ENCODE data around the gene FAM184B. TPM values are rescaled to one million over a fixed set of nuclear protein-coding genes. Genes with fewer than 3 reads are reported as not detected.

Gene FAM184B
- polyA plus RNA-seq, 2 of the 4 experiments (the other 2 are of a cell fraction): not detected

GRCh38 chr4:17740702-17741101, 40.7 kb downstream of the FAM184B start:
- no peaks in the 10 kb centered on the region for H3K9me3 ChIP-seq
- no peak overlapping the region for H3K4me2 ChIP-seq
- POLR2A ChIA-PET: no interaction called here
- H3K4me3 ChIP-seq: no peak overlapping the region
- DNase-seq (ENCODE audit: low read depth in 1 of 2, low spot score in 1 of 2) (no peak), ATAC-seq (no peak), FAIRE-seq (no peak)
- WGBS (ENCODE audit: missing lambda C conversion rate): 23% methylated on average over 4 of the region's 4 CpGs
- CTCF ChIA-PET: interaction anchor here (0.6 kb wide), 1 partner anchor 26 kb away, joined by 3 read pairs; no protein-coding TSS in a partner anchor
- no peaks in the 10 kb centered on the region for H3K4me1 ChIP-seq
- TF ChIP-seq EHMT2 (IDR thresholded peaks at IDR 0.05; ENCODE audit: low read depth) (no peak), RCOR1 (IDR thresholded peaks at IDR 0.05; ENCODE audit: low read depth, low read length) (no peak), EHF (CRISPR knock-in tag; IDR thresholded peaks at IDR 0.05) (no peak), NPAS2 (CRISPR knock-in tag; IDR thresholded peaks at IDR 0.05; ENCODE audit: borderline replicate concordance) (no peak), FOSL2 (IDR thresholded peaks at IDR 0.05) (no peak), FOSL2 (CRISPR knock-in tag; IDR thresholded peaks at IDR 0.05) (no peak), RARB (CRISPR knock-in tag; IDR thresholded peaks at IDR 0.05) (no peak), PBX3 (IDR thresholded peaks at IDR 0.05) (no peak), USF2 (IDR thresholded peaks at IDR 0.05) (no peak), FOXS1 (CRISPR knock-in tag; IDR thresholded peaks at IDR 0.05) (no peak), ZSCAN20 (CRISPR knock-in tag; IDR thresholded peaks at IDR 0.05) (no peak), KDM5A (IDR thresholded peaks at IDR 0.05) (no peak), CTCF (IDR thresholded peaks at IDR 0.05) (no peak), HEYL (CRISPR knock-in tag; IDR thresholded peaks at IDR 0.05) (no peak), ESRRA (IDR thresholded peaks at IDR 0.05; ENCODE audit: borderline replicate concordance, low read length) (no peak), HES2 (IDR thresholded peaks at IDR 0.05) (no peak), CBX2 (IDR thresholded peaks at IDR 0.05; ENCODE audit: borderline replicate concordance, low read depth) (no peak), RFX5 (IDR thresholded peaks at IDR 0.05) (no peak), NFE2L2 (conservative IDR thresholded peaks at IDR 0.05; ENCODE audit: low read length) (no peak), ATOH8 (CRISPR knock-in tag; IDR thresholded peaks at IDR 0.05; ENCODE audit: low read depth) (no peak), MAZ (IDR thresholded peaks at IDR 0.05; ENCODE audit: borderline replicate concordance, low read depth, low read length) (no peak)
- H3K27ac ChIP-seq: no peak overlapping the region

- Histone ChIP-seq H3K4me1 (no peaks in the 10 kb centered on the region), H3K4me2 (no peak overlapping the region), H3K9me3 (no peaks in the 10 kb centered on the region), H3K27ac (no peak overlapping the region), H3K4me3 (no peak overlapping the region)
- ATAC-seq: no peak
- TF ChIP-seq ZSCAN20 (CRISPR knock-in tag; IDR thresholded peaks at IDR 0.05) (no peak), FOSB (CRISPR knock-in tag; IDR thresholded peaks at IDR 0.05) (no peak), ESRRA (IDR thresholded peaks at IDR 0.05; ENCODE audit: borderline replicate concordance, low read length) (no peak), MYC (IDR thresholded peaks at IDR 0.05; ENCODE audit: borderline replicate concordance, low read length) (no peak), ZNF302 (CRISPR knock-in tag; IDR thresholded peaks at IDR 0.05) (no peak), EP300 (IDR thresholded peaks at IDR 0.05) (no peak), RFX5 (IDR thresholded peaks at IDR 0.05) (no peak), PBX3 (IDR thresholded peaks at IDR 0.05) (no peak), KDM1A (IDR thresholded peaks at IDR 0.05; ENCODE audit: low read depth) (no peak), ZFP36 (IDR thresholded peaks at IDR 0.05; ENCODE audit: borderline replicate concordance, partially characterized antibody) (no peak), JUN (IDR thresholded peaks at IDR 0.05) (no peak), MAFK (IDR thresholded peaks at IDR 0.05; ENCODE audit: partially characterized antibody) (no peak), ELK1 (IDR thresholded peaks at IDR 0.05; ENCODE audit: low read depth, low read length) (no peak)
- ChIA-PET POLR2A (no interaction called here), CTCF (interaction anchor here (1.5 kb wide), 1 partner anchor 21 kb away, joined by 3 read pairs; no protein-coding TSS in a partner anchor)
- FAIRE-seq: no peak
- DNase-seq (ENCODE audit: low read depth in 1 of 2, low spot score in 1 of 2): no peak
- 31% methylated on average over 2 of the region's 2 CpGs for WGBS (ENCODE audit: missing lambda C conversion rate)
Measured at GRCh38 chr4:17736484-17736883, 44.9 kb downstream of the FAM184B start.
